ENCODE measurements around the gene MAD1L1.
"Not testable (repeated sequence)": the region's sequence is repeated elsewhere in the genome, so short reads cannot be mapped to it uniquely, and the experiment has no call there.

- not testable (repeated sequence) for TF ChIP-seq CTCF, POLR2A (IDR thresholded peaks at IDR 0.05)
These were observed 356.1 kb downstream of the MAD1L1 start for GRCh38 chr7:1876641-1877040.
